A549 (cell line): ENCODE results near the gene NDUFB2. TPM values are rescaled to one million over a fixed set of nuclear protein-coding genes. Genes with fewer than 3 reads are reported as not detected.
A peak's percentile ranks its signal among the peaks of the same experiment; 100 is the strongest.

Source experiments
- ATAC-seq, 2 experiments: fragments of 200-7000 bp in 1 of 2; fragments of >200 bp in 1 of 2; cut with Nextera tagmentation in 1 of 2; cut with Tn5 transposase in 1 of 2; 3 replicates each; pipeline versions ENCODE4 v1.8.0 to v1.9.1; 2018 to 2020; ENCODE audit warnings: mild to moderate bottlenecking in 1 of 2, moderate library complexity in 1 of 2
- CTCF ChIA-PET: fragments of 300-600 bp; sonication (Branson Sonifier 250); formaldehyde crosslinking; extraction: SDS; loops from one replicate; lab custom pipeline; 2021; ENCODE audit warnings: antibody characterized with exemption, inconsistent platforms; lab: Yijun Ruan, JAX
- POLR2A ChIA-PET: fragments of 350-600 bp; formaldehyde crosslinking; extraction: SDS; loops from one replicate; lab custom pipeline; 2021; ENCODE audit warnings: antibody characterized with exemption, inconsistent platforms; lab: Yijun Ruan, JAX
- DNase-seq, 2 experiments: peaks; one replicate each; pipeline versions ENCODE4 v3.0.0 to v3.0.0-alpha.2; 2011 to 2016; ENCODE audit warnings: low read depth in 1 of 2, low spot score in 1 of 2
- FAIRE-seq: peaks from 2 replicates; lab custom pipeline; 2011; peaks lifted over from hg19 to GRCh38; lab: Jason Lieb, UNC
- H3K27ac ChIP-seq, 2 experiments: fragments of >200 bp; sonication (Bioruptor Twin); formaldehyde crosslinking; 3 replicates each; pipeline ENCODE4 v1.5.1; 2016 to 2017
- H3K4me1 ChIP-seq: fragments of >200 bp; sonication (Bioruptor Twin); formaldehyde crosslinking; 3 replicates; pipeline ENCODE4 v1.6.1; 2016
- H3K4me2 ChIP-seq: fragments of >200 bp; sonication (Bioruptor Twin); formaldehyde crosslinking; 3 replicates; pipeline ENCODE4 v1.6.1; 2016
- H3K4me3 ChIP-seq: fragments of >200 bp; sonication (Bioruptor Twin); formaldehyde crosslinking; 3 replicates; pipeline ENCODE4 v1.5.1; 2016
- H3K9me3 ChIP-seq: fragments of >200 bp; sonication (Bioruptor Twin); formaldehyde crosslinking; 3 replicates; pipeline ENCODE4 v1.6.1; 2016
- CEBPB ChIP-seq, 2 experiments: fragments of >200 bp in 1 of 2; sonication (Bioruptor Twin) in 1 of 2; formaldehyde crosslinking in 1 of 2; IDR thresholded peaks; 2 replicates each; pipeline ENCODE4 v1.6.1; 2012 to 2016
- CTCF ChIP-seq: fragments of >200 bp; sonication (Bioruptor Twin); formaldehyde crosslinking; IDR thresholded peaks from 3 replicates; pipeline ENCODE4 v1.5.1; 2016
- E2F6 ChIP-seq: IDR thresholded peaks from 2 replicates; pipeline ENCODE4 v1.6.1; 2012; ENCODE audit warnings: low read depth, borderline replicate concordance
- EHF ChIP-seq: fragments of 250-450 bp; sonication (Bioruptor Pico); IDR thresholded peaks from 2 replicates; pipeline ENCODE4 v1.5.0; 2020; ENCODE audit warnings: mild to moderate bottlenecking
- ESRRA ChIP-seq: fragments of 150-350 bp; IDR thresholded peaks from 2 replicates; pipeline ENCODE4 v1.6.1; 2014; ENCODE audit warnings: mild to moderate bottlenecking, low read length, borderline replicate concordance
- FOSL2 ChIP-seq, 2 experiments: fragments of 450-650 bp in 1 of 2; fragments of >200 bp in 1 of 2; sonication (Bioruptor Twin) in 1 of 2; formaldehyde crosslinking; IDR thresholded peaks; 2 replicates each; pipeline versions ENCODE4 v1.5.0 to v1.6.1; 2016 to 2020; ENCODE audit warnings: mild to moderate bottlenecking in 1 of 2, moderate library complexity in 1 of 2
- HDAC2 ChIP-seq: fragments of 200-600 bp; sonication (generic); IDR thresholded peaks from 2 replicates; pipeline ENCODE4 v1.6.1; 2016
- HEYL ChIP-seq: fragments of 250-450 bp; sonication (Bioruptor Pico); IDR thresholded peaks from 2 replicates; pipeline ENCODE4 v1.8.0; 2021; ENCODE audit warnings: mild to moderate bottlenecking, moderate library complexity
- MAX ChIP-seq: IDR thresholded peaks from 2 replicates; pipeline ENCODE4 v1.6.1; 2012
- MAZ ChIP-seq: fragments of 150-350 bp; IDR thresholded peaks from 2 replicates; pipeline ENCODE4 v1.6.1; 2014; ENCODE audit warnings: antibody characterized with exemption, low read depth, low read length, borderline replicate concordance
- NPAS2 ChIP-seq: fragments of 250-450 bp; sonication (Bioruptor Pico); IDR thresholded peaks from 2 replicates; pipeline ENCODE4 v1.8.0; 2022; ENCODE audit warnings: mild to moderate bottlenecking, moderate library complexity, borderline replicate concordance
- PBX3 ChIP-seq: IDR thresholded peaks from 2 replicates; pipeline ENCODE4 v1.6.1; 2012
- POLR2A ChIP-seq: IDR thresholded peaks from 2 replicates; pipeline ENCODE4 v1.6.1; 2012; ENCODE audit warnings: mild to moderate bottlenecking, low read length
- RAD21 ChIP-seq, 2 experiments: fragments of >200 bp in 1 of 2; sonication (Bioruptor Twin) in 1 of 2; formaldehyde crosslinking in 1 of 2; IDR thresholded peaks in 1 of 2; conservative IDR thresholded peaks in 1 of 2; 2 replicates in 1 of 2; 3 replicates in 1 of 2; pipeline ENCODE4 v1.6.1; 2012 to 2018; ENCODE audit warnings: inconsistent platforms in 1 of 2
- RARB ChIP-seq: fragments of 250-450 bp; sonication (Bioruptor Pico); IDR thresholded peaks from 2 replicates; pipeline ENCODE4 v1.8.0; 2021; ENCODE audit warnings: mild to moderate bottlenecking, moderate library complexity
- SMC3 ChIP-seq: fragments of >200 bp; sonication (Bioruptor Twin); formaldehyde crosslinking; IDR thresholded peaks from 3 replicates; pipeline ENCODE4 v1.6.1; 2018; ENCODE audit warnings: inconsistent platforms
- SREBF2 ChIP-seq: fragments of 450-650 bp; IDR thresholded peaks from 2 replicates; pipeline ENCODE4 v1.6.1; 2014; ENCODE audit warnings: mild to moderate bottlenecking, moderate library complexity
- TFCP2L1 ChIP-seq: fragments of 250-450 bp; sonication (Bioruptor Pico); IDR thresholded peaks from 2 replicates; pipeline ENCODE4 v1.5.0; 2021; ENCODE audit warnings: mild to moderate bottlenecking
- TP53 ChIP-seq: fragments of 250-450 bp; sonication (Bioruptor Pico); IDR thresholded peaks from 2 replicates; pipeline ENCODE4 v1.5.0; 2021; ENCODE audit warnings: mild to moderate bottlenecking, moderate library complexity
- USF2 ChIP-seq: fragments of 450-650 bp; IDR thresholded peaks from 2 replicates; pipeline ENCODE4 v1.6.1; 2014; ENCODE audit warnings: antibody characterized with exemption
- ZC3H11A ChIP-seq: fragments of 450-650 bp; IDR thresholded peaks from 2 replicates; pipeline ENCODE4 v1.6.1; 2014; ENCODE audit warnings: antibody characterized with exemption, mild to moderate bottlenecking
- WGBS: methylation state at CpG from one replicate; pipeline ENCODE4 v1.1.6; 2017; ENCODE audit errors: missing lambda C conversion rate; 5-methylcytosine and 5-hydroxymethylcytosine counted together
- polyA plus RNA-seq, 4 experiments: library from polyadenylated mRNA; depleted of rRNA in 3 of 4; stranded (reverse); fragments of >200 nt; fragmentation: RNase III in 1 of 4; extraction: RNeasy Plus Mini Kit Qiagen cat#74134 plus additional on column Dnase treatment in 1 of 4; gene quantifications; 2 replicates in 3 of 4; 3 replicates in 1 of 4; pipeline ENCODE4 v1.2.3, GENCODE V29; 2011 to 2017

The NDUFB2 gene
- polyA plus RNA-seq, 2 of the 4 experiments (the other 2 are of a cell fraction) = 370 to 381 TPM

GRCh38 chr7:140646931-140647647, 49.4 kb upstream of the NDUFB2 start:
- H3K4me1 ChIP-seq = peaks cover 11% of the 10 kb centered on the region; the same call in 1 of the 3 replicates
- CTCF ChIA-PET = interaction anchor here (0.6 to 14.5 kb wide), 19 partner anchors 9 to 195 kb away, joined by 3 to 493 read pairs (median 4); partner anchors contain the start of gene MKRN1
- H3K4me3 ChIP-seq = no peak overlapping the region
- no peak for FAIRE-seq
- POLR2A ChIA-PET = interaction anchor here (1.0 kb wide), 1 partner anchor 368 kb away, joined by 3 read pairs; the partner anchor contains the start of gene MRPS33
- DNase-seq = peak; percentile 74 to 97
- 21% methylated on average over 8 of the region's 8 CpGs for WGBS
- no peak for TF ChIP-seq CEBPB (IDR thresholded peaks at IDR 0.05)
- TF ChIP-seq RAD21 (conservative IDR thresholded peaks at IDR 0.05 in 1 of 2, IDR thresholded peaks at IDR 0.05 in 1 of 2) = peak; percentile 57 to 60; a peak in 4 of 5 replicates
- no peak for TF ChIP-seq ZC3H11A
- peak; percentile 53 for TF ChIP-seq MAX
- peak; percentile 62 for TF ChIP-seq CTCF
- peak; percentile 63; the same call in 2 of the 3 replicates for TF ChIP-seq SMC3
- H3K4me2 ChIP-seq = 0 out of 3 replicates have a peak overlapping the region, but pooled peaks have one; percentile 3
- no peaks in the 10 kb centered on the region for H3K9me3 ChIP-seq
- ATAC-seq = peak; percentile 97 to 99
- H3K27ac ChIP-seq = peak overlapping the region in 1 of 2 experiments; percentile 62; a peak in 2 of 6 replicates

GRCh38 chr7:140649556-140650205, 46.8 kb upstream of the NDUFB2 start:
- POLR2A ChIA-PET = interaction anchor here (0.6 kb wide), 1 partner anchor 129 kb away, joined by 3 read pairs; no protein-coding TSS in a partner anchor
- ATAC-seq (no peak), FAIRE-seq (no peak), DNase-seq (no peak)
- Histone ChIP-seq H3K4me3 (no peak overlapping the region), H3K4me1 (peaks cover 11% of the 10 kb centered on the region; the same call in 1 of the 3 replicates), H3K9me3 (no peaks in the 10 kb centered on the region), H3K27ac (peak overlapping the region in 1 of 2 experiments; percentile 46; a peak in 2 of 6 replicates), H3K4me2 (no peak overlapping the region)
- 63% methylated on average over 6 of the region's 6 CpGs for WGBS
- CTCF ChIA-PET = interaction anchor here (1.3 to 14.5 kb wide), 5 partner anchors 43 to 178 kb away, joined by 3 to 493 read pairs (median 6); partner anchors contain the start of gene MKRN1
- TF ChIP-seq HEYL (CRISPR knock-in tag) (no peak), ZC3H11A (no peak), TP53 (CRISPR knock-in tag) (no peak), POLR2A (no peak), ESRRA (no peak), MAZ (no peak), HDAC2 (no peak)

- FAIRE-seq = no peak
- ChIA-PET CTCF (interaction anchor here (1.2 to 14.5 kb wide), 3 partner anchors 11 to 174 kb away, joined by 3 to 493 read pairs (median 29); partner anchors contain the start of gene MKRN1), POLR2A (no interaction called here)
- 92% methylated on average over 12 of the region's 12 CpGs for WGBS
- no peak for DNase-seq
- H3K4me1 ChIP-seq = peaks cover 11% of the 10 kb centered on the region; the same call in 1 of the 3 replicates
- no peak overlapping the region for H3K4me2 ChIP-seq
- no peaks in the 10 kb centered on the region for H3K9me3 ChIP-seq
- ATAC-seq = no peak
- no peak overlapping the region for H3K4me3 ChIP-seq
- H3K27ac ChIP-seq = no peak overlapping the region; a peak in 2 of 6 replicates
- no peak for TF ChIP-seq HDAC2
- TF ChIP-seq MAX = no peak
- TF ChIP-seq RARB (CRISPR knock-in tag) = no peak
- no peak for TF ChIP-seq FOSL2 (IDR thresholded peaks at IDR 0.05)
- TF ChIP-seq FOSL2 (CRISPR knock-in tag; IDR thresholded peaks at IDR 0.05) = no peak
- no peak for TF ChIP-seq NPAS2
- no peak for TF ChIP-seq E2F6
- TF ChIP-seq EHF = no peak
- TF ChIP-seq PBX3 = no peak
- TF ChIP-seq USF2 = no peak
- TF ChIP-seq SREBF2 = no peak
- no peak for TF ChIP-seq TFCP2L1 (CRISPR knock-in tag)
- TF ChIP-seq HEYL (CRISPR knock-in tag) = no peak
- no peak for TF ChIP-seq RAD21 (conservative IDR thresholded peaks at IDR 0.05 in 1 of 2, IDR thresholded peaks at IDR 0.05 in 1 of 2)
- no peak for TF ChIP-seq CEBPB (IDR thresholded peaks at IDR 0.05)
Measured at GRCh38 chr7:140650367-140650766, 46.1 kb upstream of the NDUFB2 start.
